HepG2 (cell line): ENCODE results near the gene SNRPD2. TPM values are rescaled to one million over a fixed set of nuclear protein-coding genes. Genes with fewer than 3 reads are reported as not detected.

Experiments used
- EHMT2 ChIP-seq: fragments of 200-600 bp; sonication (generic); IDR thresholded peaks from 2 replicates; pipeline ENCODE4 v1.7.0; 2017; ENCODE audit warnings: antibody characterized with exemption, low read depth, low read length, borderline replicate concordance
- HNRNPL ChIP-seq: fragments of 200-400 bp; formaldehyde crosslinking; IDR thresholded peaks from 2 replicates; pipeline ENCODE4 v1.6.1; 2017; ENCODE audit warnings: mild to moderate bottlenecking, low read depth, low read length
- HNRNPLL ChIP-seq: fragments of 200-400 bp; formaldehyde crosslinking; IDR thresholded peaks from 2 replicates; pipeline ENCODE4 v1.6.1; 2017; ENCODE audit warnings: mild to moderate bottlenecking, low read depth, low read length; ENCODE audit not compliant: poor library complexity, severe bottlenecking
- HOXA9 ChIP-seq: sonication (generic); formaldehyde crosslinking; IDR thresholded peaks from 2 replicates; pipeline ENCODE4 v1.8.1; 2022; ENCODE audit warnings: missing genetic modification reagents, mild to moderate bottlenecking, moderate library complexity, borderline replicate concordance
- IKZF4 ChIP-seq: sonication (generic); formaldehyde crosslinking; IDR thresholded peaks from 2 replicates; pipeline ENCODE4 v1.5.1; 2020; ENCODE audit warnings: borderline replicate concordance, mild to moderate bottlenecking, low read depth, missing genetic modification reagents; ENCODE audit errors: not compliant biosample characterization
- KDM4B ChIP-seq: sonication (generic); formaldehyde crosslinking; IDR thresholded peaks from 2 replicates; pipeline ENCODE4 v1.4.0; 2020; ENCODE audit warnings: missing genetic modification reagents
- MTA3 ChIP-seq: sonication (generic); formaldehyde crosslinking; IDR thresholded peaks from 2 replicates; pipeline ENCODE4 v1.4.0; 2020; ENCODE audit warnings: missing genetic modification reagents
- RARA ChIP-seq: IDR thresholded peaks from 2 replicates; pipeline ENCODE4 v1.6.1; 2016; ENCODE audit warnings: missing genetic modification reagents, missing compliant biosample characterization
- RARG ChIP-seq: sonication (generic); formaldehyde crosslinking; IDR thresholded peaks from 2 replicates; pipeline ENCODE4 v1.4.0; 2020; ENCODE audit warnings: low read depth, mild to moderate bottlenecking, missing genetic modification reagents
- SP2 ChIP-seq: sonication (generic); formaldehyde crosslinking; IDR thresholded peaks from 2 replicates; pipeline ENCODE4 v1.5.1; 2020; ENCODE audit warnings: mild to moderate bottlenecking, missing genetic modification reagents
- SP4 ChIP-seq: sonication (generic); formaldehyde crosslinking; IDR thresholded peaks from 2 replicates; pipeline ENCODE4 v1.8.1; 2023; ENCODE audit warnings: mild to moderate bottlenecking, missing genetic modification reagents
- TRIM24 ChIP-seq: sonication (generic); formaldehyde crosslinking; IDR thresholded peaks from 2 replicates; pipeline ENCODE4 v1.8.0; 2022; ENCODE audit warnings: mild to moderate bottlenecking, missing genetic modification reagents
- ZBTB2 ChIP-seq: sonication (generic); formaldehyde crosslinking; IDR thresholded peaks from 2 replicates; pipeline ENCODE4 v1.8.0; 2022; ENCODE audit warnings: low read depth, missing genetic modification reagents
- ZFP36L2 ChIP-seq: sonication (generic); formaldehyde crosslinking; IDR thresholded peaks from 2 replicates; pipeline ENCODE4 v1.4.0; 2020; ENCODE audit warnings: missing genetic modification reagents
- ZFP82 ChIP-seq: sonication (generic); formaldehyde crosslinking; IDR thresholded peaks from 2 replicates; pipeline ENCODE4 v1.5.1; 2020; ENCODE audit warnings: mild to moderate bottlenecking, missing genetic modification reagents, borderline replicate concordance
- ZNF234 ChIP-seq: sonication (generic); formaldehyde crosslinking; conservative IDR thresholded peaks from 2 replicates; pipeline ENCODE4 v1.5.1; 2020; ENCODE audit warnings: mild to moderate bottlenecking, missing genetic modification reagents
- ZNF501 ChIP-seq: sonication (generic); formaldehyde crosslinking; IDR thresholded peaks from 2 replicates; pipeline ENCODE4 v1.5.1; 2020; ENCODE audit warnings: mild to moderate bottlenecking, moderate library complexity, missing genetic modification reagents
- ZSCAN29 ChIP-seq: sonication (generic); formaldehyde crosslinking; conservative IDR thresholded peaks from 2 replicates; pipeline ENCODE4 v1.4.0; 2020; ENCODE audit warnings: mild to moderate bottlenecking, missing genetic modification reagents
- polyA plus RNA-seq, 8 experiments: library from polyadenylated mRNA; depleted of rRNA in 3 of 8; stranded (reverse) in 7 of 8; unstranded in 1 of 8; fragments of >200 nt; fragmentation: Illumina TruSeq in 4 of 8; extraction: Trizol in 4 of 8; gene quantifications; 2 replicates each; pipeline versions ENCODE4 v1.2.1 to v1.2.3, GENCODE V29; 2011 to 2016; ENCODE audit warnings: low read depth in 4 of 8, missing spikeins in 1 of 8, mixed read lengths in 1 of 8; ENCODE audit not compliant: insufficient read depth in 1 of 8
- total RNA-seq, 5 experiments: library from RNA; depleted of rRNA; stranded (reverse); fragments of >200 nt; fragmentation: Illumina TruSeq; extraction: Trizol; gene quantifications; 2 replicates each; pipeline ENCODE4 v1.2.3, GENCODE V29; 2016; ENCODE audit warnings: low read depth in 1 of 5
- TF ChIP-seq, protein P1 (sequence below): sonication (generic); formaldehyde crosslinking; IDR thresholded peaks from 2 replicates; pipeline ENCODE4 v1.5.0; 2020; ENCODE audit warnings: missing genetic modification reagents, mild to moderate bottlenecking, borderline replicate concordance
- TF ChIP-seq, protein P2 (sequence below): sonication (generic); formaldehyde crosslinking; IDR thresholded peaks from 2 replicates; pipeline ENCODE4 v1.5.0; 2020; ENCODE audit warnings: missing genetic modification reagents
- TF ChIP-seq, protein P3 (sequence below): sonication (generic); formaldehyde crosslinking; IDR thresholded peaks from 2 replicates; pipeline ENCODE4 v1.4.0; 2020; ENCODE audit warnings: missing genetic modification reagents

The SNRPD2 gene
- total and polyA plus RNA-seq, 2 of the 13 experiments (the other 11 are each of a cell fraction or from before 2014, with no cell fraction given): 299 to 485 TPM

DNA sequence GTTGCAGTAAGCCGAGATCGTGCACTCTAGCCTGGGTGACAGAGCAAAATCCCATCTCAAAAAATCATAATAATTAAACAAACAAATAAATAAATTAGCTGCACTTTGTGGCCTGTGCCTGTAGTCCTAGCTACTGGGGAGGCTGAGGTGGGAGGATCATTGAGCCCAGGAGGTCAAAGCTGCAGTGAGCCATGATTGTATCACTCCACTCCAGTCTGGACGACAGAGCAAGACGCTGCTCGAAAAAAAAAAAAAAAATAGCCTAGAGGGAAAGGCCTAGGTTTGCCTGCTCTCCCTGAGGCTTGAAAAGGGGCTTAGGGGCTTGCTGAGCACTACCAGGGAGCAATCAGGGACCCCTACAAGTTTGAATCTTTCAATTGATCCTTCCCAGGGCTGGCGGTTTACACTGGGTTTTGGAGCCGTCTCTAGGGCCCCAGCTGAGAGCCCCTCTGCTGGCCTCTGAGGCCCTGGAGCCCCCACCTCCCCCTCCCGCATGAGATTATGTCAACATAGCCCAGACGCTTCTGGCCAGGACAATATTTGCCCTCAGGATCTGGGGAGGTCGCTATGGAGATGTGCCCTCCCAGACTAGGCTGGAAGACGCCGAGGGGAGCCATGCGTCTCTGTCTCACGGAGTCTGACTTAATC lies 34.1 kb downstream of the SNRPD2 start (continued):
- TF ChIP-seq, protein P1, sequence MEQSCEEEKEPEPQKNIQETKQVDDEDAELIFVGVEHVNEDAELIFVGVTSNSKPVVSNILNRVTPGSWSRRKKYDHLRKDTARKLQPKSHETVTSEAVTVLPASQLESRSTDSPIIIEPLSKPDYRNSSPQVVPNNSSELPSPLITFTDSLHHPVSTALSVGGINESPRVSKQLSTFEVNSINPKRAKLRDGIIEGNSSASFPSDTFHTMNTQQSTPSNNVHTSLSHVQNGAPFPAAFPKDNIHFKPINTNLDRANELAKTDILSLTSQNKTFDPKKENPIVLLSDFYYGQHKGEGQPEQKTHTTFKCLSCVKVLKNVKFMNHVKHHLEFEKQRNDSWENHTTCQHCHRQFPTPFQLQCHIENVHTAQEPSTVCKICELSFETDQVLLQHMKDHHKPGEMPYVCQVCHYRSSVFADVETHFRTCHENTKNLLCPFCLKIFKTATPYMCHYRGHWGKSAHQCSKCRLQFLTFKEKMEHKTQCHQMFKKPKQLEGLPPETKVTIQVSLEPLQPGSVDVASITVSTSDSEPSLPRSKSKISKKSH: no peak
- TF ChIP-seq ZSCAN29 (CRISPR knock-in tag) (no peak), IKZF4 (CRISPR knock-in tag) (no peak), ZBTB2 (no peak), HNRNPL (no peak), TRIM24 (CRISPR knock-in tag) (no peak), ZFP36L2 (CRISPR knock-in tag) (no peak), MTA3 (CRISPR knock-in tag) (no peak), KDM4B (CRISPR knock-in tag) (no peak), SP4 (CRISPR knock-in tag) (no peak), EHMT2 (no peak), ZFP82 (CRISPR knock-in tag) (no peak), SP2 (CRISPR knock-in tag) (no peak), ZNF501 (CRISPR knock-in tag) (no peak), RARG (CRISPR knock-in tag) (no peak), HOXA9 (CRISPR knock-in tag) (no peak), HNRNPLL (no peak), ZNF234 (no peak), RARA (CRISPR knock-in tag) (peak; percentile 54; the same call in 1 of the 2 replicates)
- TF ChIP-seq, protein P2, sequence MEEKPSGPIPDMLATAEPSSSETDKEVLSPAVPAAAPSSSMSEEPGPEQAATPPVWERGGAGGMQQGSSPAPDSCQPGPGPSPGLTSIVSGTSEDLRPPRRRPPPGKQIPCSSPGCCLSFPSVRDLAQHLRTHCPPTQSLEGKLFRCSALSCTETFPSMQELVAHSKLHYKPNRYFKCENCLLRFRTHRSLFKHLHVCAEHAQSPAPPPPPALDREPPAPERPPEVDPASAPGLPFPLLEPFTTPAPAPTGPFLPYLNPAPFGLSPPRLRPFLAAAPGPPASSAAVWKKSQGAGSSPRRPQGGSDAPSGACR: no peak
- TF ChIP-seq, protein P3, sequence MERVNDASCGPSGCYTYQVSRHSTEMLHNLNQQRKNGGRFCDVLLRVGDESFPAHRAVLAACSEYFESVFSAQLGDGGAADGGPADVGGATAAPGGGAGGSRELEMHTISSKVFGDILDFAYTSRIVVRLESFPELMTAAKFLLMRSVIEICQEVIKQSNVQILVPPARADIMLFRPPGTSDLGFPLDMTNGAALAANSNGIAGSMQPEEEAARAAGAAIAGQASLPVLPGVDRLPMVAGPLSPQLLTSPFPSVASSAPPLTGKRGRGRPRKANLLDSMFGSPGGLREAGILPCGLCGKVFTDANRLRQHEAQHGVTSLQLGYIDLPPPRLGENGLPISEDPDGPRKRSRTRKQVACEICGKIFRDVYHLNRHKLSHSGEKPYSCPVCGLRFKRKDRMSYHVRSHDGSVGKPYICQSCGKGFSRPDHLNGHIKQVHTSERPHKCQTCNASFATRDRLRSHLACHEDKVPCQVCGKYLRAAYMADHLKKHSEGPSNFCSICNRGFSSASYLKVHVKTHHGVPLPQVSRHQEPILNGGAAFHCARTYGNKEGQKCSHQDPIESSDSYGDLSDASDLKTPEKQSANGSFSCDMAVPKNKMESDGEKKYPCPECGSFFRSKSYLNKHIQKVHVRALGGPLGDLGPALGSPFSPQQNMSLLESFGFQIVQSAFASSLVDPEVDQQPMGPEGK (CRISPR knock-in tag): peak; percentile 99
